ENCODE data around the gene TMIGD1.

The TMIGD1 gene

GRCh38 chr17:30326809-30327208 is 7.0 kb downstream of the TMIGD1 start:
- FAIRE-seq = no peak

GRCh38 chr17:30324723-30325122 is 9.1 kb downstream of the TMIGD1 start:
- no peak for FAIRE-seq

- FAIRE-seq = no peak
These were observed 9.9 kb downstream of the TMIGD1 start for GRCh38 chr17:30323895-30324319.

GRCh38 chr17:30323262-30323894 is 10.5 kb downstream of the TMIGD1 start:
- FAIRE-seq = no peak

- FAIRE-seq = no peak
These were observed 12.5 kb downstream of the TMIGD1 start for GRCh38 chr17:30321314-30321713.

GRCh38 chr17:30318155-30318554 is 15.7 kb downstream of the TMIGD1 start:
- FAIRE-seq = no peak

GRCh38 chr17:30316736-30317135 is 17.1 kb downstream of the TMIGD1 start:
- no peak for FAIRE-seq

- FAIRE-seq = no peak
These were observed 18.8 kb downstream of the TMIGD1 start for GRCh38 chr17:30315106-30315505.

GRCh38 chr17:30314474-30314873 is 19.4 kb downstream of the TMIGD1 start:
- no peak for FAIRE-seq

GRCh38 chr17:30312226-30312625 is 21.6 kb downstream of the TMIGD1 start:
- FAIRE-seq = no peak

GRCh38 chr17:30310562-30310961 is 23.3 kb downstream of the TMIGD1 start:
- no peak for FAIRE-seq

- FAIRE-seq = no peak
These were observed 24.3 kb downstream of the TMIGD1 start for GRCh38 chr17:30309591-30309990.

GRCh38 chr17:30308406-30308805 is 25.5 kb downstream of the TMIGD1 start:
- FAIRE-seq = peak; percentile 47

- FAIRE-seq = no peak
These were observed 29.1 kb downstream of the TMIGD1 start for GRCh38 chr17:30304778-30305177.

GRCh38 chr17:30302241-30302640 is 31.6 kb downstream of the TMIGD1 start:
- no peak for FAIRE-seq

GRCh38 chr17:30300818-30301217 is 33.0 kb downstream of the TMIGD1 start:
- FAIRE-seq = no peak

- no peak for FAIRE-seq
These were observed 34.9 kb downstream of the TMIGD1 start for GRCh38 chr17:30299000-30299399.

- FAIRE-seq = no peak
These were observed 36.1 kb downstream of the TMIGD1 start for GRCh38 chr17:30297715-30298114.

- FAIRE-seq = no peak
These were observed 37.3 kb downstream of the TMIGD1 start for GRCh38 chr17:30296499-30297080.

GRCh38 chr17:30292286-30292858 is 41.5 kb downstream of the TMIGD1 start:
- no peak for FAIRE-seq

GRCh38 chr17:30291543-30292285 is 42.1 kb downstream of the TMIGD1 start, which contains the start of gene BLMH:
Gene BLMH, minus strand, starts transcription at chr17:30291944. Its CDS starts 125 bp downstream, at chr17:30291819.
- no peak for FAIRE-seq

GRCh38 chr17:30290696-30291542 is 42.9 kb downstream of the TMIGD1 start:
- no peak for FAIRE-seq

- FAIRE-seq = no peak
These were observed 43.8 kb downstream of the TMIGD1 start for GRCh38 chr17:30290077-30290476.
